GM19468 (cell line): ENCODE results near the gene TMF1.

Source experiments
- ATAC-seq: cut with Tn5 transposase; IDR thresholded peaks from one replicate; pipeline ENCODE4 v1.9.1; 2021; ENCODE audit warnings: mild to moderate bottlenecking, moderate library complexity, moderate number of reproducible peaks; ENCODE audit not compliant: unreplicated experiment; ENCODE audit errors: extremely low read depth

TMF1 gene, protein sequence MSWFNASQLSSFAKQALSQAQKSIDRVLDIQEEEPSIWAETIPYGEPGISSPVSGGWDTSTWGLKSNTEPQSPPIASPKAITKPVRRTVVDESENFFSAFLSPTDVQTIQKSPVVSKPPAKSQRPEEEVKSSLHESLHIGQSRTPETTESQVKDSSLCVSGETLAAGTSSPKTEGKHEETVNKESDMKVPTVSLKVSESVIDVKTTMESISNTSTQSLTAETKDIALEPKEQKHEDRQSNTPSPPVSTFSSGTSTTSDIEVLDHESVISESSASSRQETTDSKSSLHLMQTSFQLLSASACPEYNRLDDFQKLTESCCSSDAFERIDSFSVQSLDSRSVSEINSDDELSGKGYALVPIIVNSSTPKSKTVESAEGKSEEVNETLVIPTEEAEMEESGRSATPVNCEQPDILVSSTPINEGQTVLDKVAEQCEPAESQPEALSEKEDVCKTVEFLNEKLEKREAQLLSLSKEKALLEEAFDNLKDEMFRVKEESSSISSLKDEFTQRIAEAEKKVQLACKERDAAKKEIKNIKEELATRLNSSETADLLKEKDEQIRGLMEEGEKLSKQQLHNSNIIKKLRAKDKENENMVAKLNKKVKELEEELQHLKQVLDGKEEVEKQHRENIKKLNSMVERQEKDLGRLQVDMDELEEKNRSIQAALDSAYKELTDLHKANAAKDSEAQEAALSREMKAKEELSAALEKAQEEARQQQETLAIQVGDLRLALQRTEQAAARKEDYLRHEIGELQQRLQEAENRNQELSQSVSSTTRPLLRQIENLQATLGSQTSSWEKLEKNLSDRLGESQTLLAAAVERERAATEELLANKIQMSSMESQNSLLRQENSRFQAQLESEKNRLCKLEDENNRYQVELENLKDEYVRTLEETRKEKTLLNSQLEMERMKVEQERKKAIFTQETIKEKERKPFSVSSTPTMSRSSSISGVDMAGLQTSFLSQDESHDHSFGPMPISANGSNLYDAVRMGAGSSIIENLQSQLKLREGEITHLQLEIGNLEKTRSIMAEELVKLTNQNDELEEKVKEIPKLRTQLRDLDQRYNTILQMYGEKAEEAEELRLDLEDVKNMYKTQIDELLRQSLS

DNA sequence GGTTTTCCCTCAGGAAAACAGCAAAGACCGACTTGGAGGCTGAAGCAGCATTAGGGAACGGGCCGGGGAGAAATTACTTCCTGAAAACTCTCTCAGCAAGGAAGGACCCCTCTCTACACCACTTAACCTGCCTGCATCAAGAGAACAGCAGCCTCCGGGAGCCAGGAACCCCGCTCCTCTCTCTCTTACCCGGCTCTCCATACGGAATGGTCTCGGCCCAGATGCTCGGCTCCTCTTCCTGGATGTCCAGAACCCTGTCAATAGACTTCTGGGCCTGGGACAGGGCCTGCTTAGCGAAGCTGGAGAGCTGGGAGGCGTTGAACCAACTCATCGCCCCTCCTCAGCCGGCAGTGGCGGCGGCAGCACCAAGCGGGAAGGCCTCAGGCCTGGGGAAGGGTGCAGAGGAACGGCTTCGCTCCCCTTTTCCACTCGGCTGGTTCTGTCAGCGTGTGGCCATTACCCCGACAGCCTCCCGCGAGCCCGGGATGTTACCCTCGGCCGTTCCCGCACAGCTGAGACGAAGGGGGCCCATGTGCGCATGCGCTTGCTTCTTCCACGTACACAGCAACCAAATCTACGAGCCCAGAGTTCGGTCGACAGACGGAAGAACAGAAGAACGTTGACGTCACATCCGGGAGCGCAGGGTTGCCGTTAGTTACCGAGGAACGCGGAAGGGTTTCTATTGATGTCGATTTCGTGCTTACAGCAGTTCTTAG lies at the start of gene TMF1:
TMF1 (minus strand) TSS at position 578 of the 716 bp plus-strand sequence; CDS start at position 331, 247 bp downstream.
- peak; percentile 94 for ATAC-seq

DNA sequence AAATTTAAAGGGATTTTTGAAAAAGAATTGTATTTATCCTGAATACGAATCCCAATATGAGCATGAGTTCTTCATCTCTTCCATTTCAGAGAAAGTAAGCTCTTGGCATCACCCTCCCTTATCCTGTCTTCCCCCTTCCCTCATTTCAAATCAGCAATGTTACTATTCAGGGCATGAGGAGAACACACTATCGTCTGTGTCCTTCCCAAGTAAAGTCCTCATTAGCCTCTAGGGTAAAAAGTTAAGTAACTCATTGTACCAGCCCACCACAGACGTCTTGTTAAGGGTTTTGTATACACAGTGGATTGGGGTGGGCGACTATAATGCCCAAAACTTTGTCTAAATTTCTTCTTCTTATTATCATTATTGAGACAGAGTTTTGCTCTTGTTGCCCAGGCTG lies 47.4 kb upstream of the TMF1 start:
- ATAC-seq, result no peak

DNA sequence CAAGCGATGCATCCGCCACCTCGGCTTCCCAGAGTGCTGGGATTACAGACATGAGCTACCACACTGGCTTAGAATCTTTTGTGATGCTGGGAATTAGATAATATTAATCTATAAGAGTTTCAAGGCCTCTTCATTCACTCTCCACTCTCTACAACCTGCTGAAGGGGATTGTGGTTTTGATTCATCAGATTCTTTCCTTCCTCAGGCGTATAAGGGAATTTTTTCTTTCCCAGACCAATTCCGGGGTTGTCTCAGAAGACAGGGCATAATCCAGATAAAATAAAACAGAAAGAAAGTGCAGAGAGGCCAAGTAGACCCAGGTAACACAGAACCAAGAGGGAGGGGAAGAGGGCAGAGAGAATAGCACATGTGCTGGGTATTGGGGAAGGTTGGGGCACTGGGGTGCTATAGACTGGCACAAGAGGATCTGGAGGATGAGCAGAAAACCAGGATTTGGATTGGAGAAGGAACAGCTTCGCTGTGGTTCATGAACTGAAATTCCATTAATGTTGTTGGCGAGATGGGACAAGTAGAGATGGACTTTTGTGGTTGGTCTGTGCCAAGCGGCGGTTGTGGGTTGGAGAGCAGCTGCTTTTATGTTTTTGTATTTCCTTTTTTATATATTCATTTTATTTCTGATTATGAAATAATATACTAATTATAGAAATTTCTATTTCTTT lies 45.4 kb upstream of the TMF1 start:
- no peak for ATAC-seq

DNA sequence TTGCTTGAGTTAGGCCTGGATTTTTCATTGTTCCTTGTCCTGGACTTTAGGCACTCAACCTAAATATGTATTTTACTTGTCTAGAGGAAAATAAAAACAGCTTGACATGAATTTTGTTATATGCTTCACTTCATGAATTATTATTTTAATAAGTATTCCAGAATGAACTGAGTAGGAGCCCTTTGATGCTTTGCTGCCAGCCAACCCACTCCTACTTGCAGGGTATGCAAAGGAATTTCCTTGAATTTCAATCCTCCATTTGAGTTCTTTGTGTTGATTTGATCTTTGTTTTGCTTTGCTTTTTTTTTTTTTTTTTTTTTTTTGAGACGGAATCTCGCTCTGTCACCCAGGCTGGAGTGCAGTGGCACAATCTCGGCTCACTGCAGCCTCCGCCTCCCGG lies 44.2 kb upstream of the TMF1 start:
- no peak for ATAC-seq

DNA sequence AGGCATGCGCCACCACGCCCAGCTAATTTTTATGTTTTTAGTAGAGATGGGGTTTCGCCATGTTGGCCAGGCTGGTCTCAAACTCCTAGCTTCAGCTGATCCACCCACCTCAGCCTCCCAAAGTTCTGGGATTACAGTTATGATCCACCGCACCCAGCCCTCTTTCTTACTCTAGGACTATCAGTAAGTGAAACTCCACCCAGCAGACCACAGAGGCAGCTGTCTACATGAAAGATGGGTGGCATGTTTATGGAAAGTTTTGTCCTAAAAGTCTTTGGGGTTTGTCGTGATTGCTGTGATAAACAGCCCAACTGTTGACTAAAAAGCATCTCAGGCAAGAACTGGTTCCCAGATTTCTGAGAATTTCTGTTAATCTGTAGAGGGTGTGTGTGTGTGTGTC lies 43.5 kb upstream of the TMF1 start:
- ATAC-seq, result no peak

DNA sequence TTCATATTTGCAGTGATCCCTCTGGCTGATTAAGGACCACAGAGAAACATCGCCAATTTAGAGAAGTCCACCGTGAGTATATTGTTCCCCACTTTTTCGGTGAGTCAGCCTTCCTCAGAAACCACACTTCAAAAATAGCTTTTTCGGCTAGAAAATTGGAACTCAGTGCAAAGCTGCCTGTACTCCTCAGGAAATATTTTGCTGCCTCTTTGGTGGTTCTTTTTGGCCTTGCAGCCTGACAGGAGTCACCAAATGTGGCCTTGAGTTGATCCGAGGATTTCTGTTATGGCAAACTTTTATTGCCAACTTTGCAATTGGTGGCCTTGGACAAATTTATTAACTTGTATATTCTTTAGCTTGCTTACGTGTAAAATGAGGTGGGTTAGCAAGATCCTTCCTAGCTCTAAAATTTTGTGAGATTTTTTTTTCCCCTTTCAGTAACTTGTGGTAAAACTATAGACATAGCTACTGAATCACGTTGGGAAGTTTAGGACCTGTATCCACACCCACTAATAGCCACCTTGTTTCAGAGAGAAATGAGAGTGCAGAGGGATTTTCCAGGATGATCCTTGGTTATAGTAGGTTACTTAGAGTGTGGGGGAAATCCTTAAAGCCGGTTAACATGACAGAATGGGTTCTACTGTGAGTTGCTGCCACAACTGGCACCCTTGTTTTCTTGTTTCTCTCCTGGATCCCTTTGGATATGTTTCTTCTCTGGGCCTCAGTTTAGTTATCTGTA lies 42.5 kb upstream of the TMF1 start:
- ATAC-seq, result no peak

DNA sequence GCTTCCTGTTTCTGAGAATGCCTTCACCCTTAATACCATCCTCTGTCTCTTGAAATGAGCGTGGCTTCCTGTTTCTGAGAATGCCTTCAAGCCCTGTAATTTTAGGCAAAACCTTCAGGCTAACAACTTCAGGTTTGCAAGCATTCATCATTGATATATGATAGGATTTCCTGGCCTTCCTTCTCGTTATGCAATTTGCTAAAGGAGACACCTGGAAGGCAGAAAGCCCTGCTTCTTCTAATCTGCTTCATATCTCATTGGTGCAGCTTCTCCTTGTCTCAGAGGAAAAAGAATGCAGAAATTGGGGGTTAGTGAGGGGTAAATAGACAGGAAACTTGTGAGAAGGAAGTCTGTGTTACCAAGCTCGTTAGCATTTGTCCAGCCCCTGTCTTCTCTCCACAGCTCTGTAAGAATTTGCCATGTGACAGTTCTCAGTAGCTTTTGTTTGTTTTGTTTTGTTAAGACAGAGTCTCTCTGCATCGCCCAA lies 39.9 kb upstream of the TMF1 start:
- ATAC-seq, result peak; percentile 69

DNA sequence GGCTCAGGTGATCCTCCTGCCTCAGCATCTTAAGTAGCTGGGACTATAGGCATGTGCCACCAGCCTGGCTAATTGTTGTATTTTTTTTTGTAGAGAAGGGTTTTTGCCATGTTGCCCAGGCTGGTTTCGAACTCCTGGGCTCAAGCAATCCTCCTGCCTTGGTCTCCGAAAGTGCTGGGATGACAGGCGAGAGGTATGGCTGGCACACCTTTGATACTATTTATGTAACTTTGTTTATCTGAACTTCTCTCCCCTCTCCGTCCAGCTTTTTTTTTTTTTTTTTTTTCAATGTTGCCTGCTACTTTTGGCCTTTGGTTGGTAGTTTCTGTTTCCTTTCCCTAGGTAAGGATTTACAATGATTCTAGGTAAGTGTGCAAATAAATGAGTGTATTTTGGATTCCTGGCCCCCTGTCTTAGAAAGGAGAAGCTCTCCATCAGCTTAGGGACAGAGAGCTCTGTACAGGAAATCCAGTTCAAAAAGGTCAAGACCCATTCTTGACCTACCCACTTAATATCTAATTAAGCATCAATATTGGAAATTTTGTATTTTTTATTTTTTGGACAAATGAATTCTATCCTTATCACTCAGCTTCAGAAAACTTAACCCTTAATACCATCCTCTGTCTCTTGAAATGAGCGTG lies 39.4 kb upstream of the TMF1 start:
- ATAC-seq, result no peak

DNA sequence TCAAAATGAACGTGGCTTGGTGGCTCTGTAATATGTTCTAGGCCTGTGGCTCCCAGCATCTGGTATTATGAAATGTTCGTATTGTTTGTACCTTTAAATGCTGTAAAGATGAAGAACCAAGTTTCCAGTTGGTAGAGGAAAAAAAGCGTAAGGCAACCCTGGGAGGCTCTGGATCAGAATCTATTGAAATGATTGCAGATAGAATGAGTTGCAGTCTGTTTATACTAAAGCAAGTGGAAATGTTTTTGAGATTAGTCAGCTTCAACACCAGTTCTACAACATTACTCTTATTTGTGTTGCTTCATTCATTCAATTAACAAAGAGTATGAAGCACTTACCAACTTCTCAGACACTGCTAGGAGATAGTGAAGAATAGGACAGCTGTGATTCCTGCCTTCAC lies 37.9 kb upstream of the TMF1 start:
- ATAC-seq, result no peak

DNA sequence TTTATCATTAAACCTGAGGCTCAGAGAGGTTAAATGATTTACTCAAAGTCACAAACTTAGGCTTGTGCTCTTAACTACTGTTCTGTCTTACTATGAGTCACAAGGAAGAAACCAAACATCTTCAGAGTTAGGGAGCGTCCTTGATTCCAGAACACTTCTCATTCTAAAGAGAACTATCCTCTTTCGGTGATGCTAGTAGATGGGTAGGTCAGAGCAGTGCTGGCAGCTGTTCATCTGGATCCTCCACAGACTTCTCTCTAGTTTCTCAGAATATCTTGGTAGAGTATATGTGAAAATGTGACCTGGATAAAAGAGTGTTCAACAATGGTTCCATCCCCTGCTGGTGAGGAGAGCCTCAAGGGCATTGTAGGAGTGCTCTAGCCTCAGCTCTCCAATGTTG lies 35.9 kb upstream of the TMF1 start:
- ATAC-seq, result peak; percentile 9

DNA sequence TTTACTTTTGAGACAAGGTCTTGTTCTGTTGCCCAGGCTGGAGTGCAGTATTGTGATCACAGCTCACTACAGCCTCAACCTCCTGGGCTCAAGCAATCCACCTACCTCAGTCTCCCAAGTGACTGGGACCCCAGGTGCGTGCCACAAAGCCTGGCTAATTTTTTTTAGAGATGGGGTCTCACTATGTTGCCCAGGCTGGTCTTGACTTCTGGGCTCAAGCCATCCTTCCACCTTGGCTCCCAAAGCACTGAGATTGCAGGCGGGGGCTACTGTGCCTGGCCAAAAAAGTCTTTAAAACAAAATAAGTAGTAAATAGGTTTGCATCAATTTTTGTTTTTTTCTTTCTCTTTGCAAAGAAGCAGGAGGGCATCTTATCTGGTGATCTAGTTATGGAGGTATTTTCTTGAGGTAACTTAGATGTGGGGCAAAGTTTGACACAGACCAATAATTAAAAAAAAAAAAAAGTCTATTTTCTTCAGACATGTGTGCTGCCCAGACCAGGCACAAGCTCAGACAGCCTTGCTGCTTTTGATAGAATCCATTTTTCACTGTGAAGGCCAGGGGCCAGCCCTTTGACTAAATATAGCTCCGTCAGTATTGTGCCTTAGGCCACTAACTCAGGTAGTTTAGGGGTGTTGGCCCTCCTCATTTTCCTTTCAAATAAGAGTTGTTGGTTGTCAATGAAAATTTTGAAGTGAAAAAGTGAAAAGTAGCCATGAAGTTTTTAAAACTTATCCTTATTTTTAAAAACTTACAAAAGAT lies 35.1 kb upstream of the TMF1 start:
- ATAC-seq, result no peak

DNA sequence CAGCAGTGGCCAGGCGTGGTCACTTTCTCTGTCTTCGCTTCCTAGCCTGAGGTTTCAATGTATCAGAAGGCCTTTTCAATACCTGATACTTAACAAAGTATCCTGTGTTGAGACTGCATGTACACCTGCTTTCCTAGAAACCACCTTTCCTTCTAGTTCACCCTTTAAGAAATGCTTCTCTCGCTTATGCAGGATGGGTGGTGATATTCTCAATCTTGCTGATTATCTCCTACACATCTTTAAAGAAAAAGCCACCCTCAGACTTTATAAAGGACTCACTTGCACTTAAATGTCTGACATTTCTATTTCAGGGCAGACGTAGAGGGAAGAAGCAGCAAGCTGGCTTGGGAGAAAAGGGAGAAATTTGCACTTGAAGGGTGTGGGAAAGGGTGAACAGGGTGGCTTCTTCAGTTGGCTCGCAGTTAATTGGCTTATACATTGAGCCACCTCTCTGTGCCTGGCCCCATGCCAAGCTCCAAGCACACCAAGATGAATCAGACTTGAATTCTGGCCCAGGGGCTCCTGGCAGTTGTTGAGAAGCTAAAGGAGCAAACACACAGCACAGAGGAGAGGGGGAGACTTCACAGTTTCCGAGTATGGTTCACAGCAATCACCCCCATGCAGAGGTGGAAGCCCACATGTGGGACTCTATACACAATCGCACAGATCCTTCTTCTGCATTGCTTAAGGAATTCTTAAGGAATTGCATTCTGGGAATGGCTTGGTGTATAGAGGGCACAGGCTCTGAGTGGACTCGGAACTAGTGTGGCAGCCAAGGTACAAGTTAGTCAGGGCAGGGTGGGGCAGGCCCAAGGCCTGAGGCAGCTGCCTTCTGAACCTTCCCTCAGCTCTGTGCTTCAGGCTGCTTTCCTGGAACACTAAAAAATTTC lies 33.9 kb upstream of the TMF1 start:
- ATAC-seq, result no peak

DNA sequence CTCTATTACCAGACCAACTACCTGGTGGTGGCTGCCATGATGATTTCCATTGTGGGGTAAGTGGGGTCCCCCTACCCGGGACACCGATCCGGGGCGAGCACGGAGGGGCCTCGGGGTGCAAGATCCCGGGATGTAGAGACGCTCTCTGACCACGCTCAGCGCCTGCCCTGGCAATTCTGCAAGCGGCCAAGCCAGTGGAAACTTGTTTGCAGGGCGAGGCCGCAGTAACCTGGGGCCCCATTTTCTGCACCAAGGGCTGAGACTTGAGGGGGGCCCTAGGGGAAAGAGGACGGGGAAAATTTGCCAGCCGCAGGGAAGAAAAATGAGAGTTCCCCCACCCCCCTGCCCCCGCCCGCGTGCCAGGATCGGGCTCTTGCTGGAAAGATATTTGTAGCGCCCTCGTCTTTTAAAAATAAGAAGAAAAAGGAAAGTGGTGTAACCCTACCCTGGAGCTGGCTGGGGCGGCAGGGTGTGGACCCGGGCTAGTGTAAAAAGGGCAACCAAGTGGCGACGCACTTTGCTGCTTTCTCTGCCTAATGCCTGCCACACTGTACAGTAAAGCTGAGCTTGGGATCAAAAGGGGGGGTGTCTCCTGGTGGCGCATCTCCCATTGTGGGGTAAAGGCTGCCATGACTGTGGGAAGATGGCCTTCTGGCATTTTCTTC lies 33.2 kb upstream of the TMF1 start:
- no peak for ATAC-seq

DNA sequence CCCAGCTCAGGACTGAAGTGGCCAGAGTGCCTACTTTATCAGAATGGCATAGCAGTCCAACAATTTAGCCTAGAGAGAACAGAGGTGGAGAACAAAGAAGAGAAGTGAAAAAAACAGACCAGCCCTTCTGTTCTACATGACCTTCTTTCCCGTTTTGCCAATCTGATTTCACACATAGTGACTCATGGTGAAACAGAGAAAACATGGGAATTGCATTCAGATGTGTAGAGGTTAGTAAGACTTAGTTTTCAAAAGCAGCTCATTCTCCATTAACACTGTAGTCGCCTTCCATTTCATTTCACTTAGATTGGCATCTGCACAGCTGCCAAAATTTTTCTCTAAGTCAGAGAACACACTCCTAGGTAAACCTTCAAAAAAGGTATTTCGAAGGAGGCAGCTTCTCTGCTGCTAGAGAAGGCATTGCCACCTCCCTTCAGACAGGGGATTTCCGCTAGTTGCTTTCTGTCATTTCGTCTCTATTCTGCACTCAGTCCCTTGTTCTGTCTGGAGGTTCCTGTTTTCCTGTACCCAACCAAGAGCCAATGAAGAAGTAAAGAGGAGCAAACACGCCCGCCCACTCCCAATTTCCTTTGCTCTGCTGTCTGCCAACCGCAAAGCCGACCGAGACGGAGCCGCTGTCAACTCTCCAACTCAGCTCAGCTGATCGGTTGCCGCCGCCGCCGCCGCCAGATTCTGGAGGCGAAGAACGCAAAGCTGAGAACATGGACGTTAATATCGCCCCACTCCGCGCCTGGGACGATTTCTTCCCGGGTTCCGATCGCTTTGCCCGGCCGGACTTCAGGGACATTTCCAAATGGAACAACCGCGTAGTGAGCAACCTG lies 32.4 kb upstream of the TMF1 start, which contains the start of gene ARL6IP5:
ARL6IP5 (plus strand) TSS at position 612 of the 842 bp plus-strand sequence; CDS start at position 723, 111 bp downstream.
- peak; percentile 33 for ATAC-seq

DNA sequence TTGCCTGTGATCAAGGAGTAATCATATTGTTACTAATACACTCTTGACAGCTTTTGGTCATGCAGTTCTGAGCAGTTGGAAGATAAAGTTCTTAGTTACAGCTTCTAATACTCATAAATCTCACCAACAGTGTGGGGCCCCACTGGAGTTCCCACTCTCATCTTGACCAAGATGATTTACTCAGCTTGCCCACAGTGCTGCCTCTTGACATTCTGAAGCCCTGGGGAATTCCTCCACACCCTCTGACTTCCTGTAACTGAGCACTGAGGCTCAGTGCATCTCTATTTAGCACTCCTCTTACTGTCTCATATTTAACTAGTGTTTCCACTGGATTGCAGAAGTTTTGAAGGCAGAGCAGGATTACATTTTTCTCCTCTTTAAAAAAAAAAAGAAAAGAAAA lies 30.7 kb upstream of the TMF1 start:
- peak; percentile 46 for ATAC-seq
